ENCODE results near the gene ACAN.

The ACAN gene

DNA sequence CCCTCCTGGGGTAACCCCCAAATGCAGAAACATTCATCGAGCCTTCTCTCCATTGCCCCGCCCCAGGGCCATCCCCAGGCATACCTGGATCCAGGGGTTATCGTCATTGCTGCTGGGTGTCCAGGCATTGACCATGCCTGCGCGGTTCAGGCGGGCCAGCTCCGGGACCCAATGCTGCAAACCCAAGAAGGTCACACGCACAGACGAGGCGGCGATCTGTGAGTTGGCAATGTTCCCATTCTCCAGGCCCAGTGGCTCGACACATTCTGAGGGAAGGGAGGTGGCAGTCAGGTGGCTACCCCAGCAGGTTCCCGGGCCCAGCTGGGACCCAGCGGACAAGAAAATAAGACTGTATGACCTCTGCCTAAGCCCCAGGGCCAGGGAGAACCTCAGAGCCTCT lies 103.9 kb downstream of the ACAN start:
- CTCF ChIA-PET: interaction anchor here (1.2 to 11.4 kb wide), 7 partner anchors 10 to 250 kb away, joined by 3 to 176 read pairs (median 5); no protein-coding TSS in a partner anchor
- TF ChIP-seq, protein P1, sequence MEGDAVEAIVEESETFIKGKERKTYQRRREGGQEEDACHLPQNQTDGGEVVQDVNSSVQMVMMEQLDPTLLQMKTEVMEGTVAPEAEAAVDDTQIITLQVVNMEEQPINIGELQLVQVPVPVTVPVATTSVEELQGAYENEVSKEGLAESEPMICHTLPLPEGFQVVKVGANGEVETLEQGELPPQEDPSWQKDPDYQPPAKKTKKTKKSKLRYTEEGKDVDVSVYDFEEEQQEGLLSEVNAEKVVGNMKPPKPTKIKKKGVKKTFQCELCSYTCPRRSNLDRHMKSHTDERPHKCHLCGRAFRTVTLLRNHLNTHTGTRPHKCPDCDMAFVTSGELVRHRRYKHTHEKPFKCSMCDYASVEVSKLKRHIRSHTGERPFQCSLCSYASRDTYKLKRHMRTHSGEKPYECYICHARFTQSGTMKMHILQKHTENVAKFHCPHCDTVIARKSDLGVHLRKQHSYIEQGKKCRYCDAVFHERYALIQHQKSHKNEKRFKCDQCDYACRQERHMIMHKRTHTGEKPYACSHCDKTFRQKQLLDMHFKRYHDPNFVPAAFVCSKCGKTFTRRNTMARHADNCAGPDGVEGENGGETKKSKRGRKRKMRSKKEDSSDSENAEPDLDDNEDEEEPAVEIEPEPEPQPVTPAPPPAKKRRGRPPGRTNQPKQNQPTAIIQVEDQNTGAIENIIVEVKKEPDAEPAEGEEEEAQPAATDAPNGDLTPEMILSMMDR (IDR thresholded peaks at IDR 0.05; ENCODE audit: insufficient read depth, low read length, missing control alignments): no peak
- POLR2A ChIA-PET: interaction anchor here (3.2 kb wide), 1 partner anchor 82 kb away, joined by 16 read pairs; no protein-coding TSS in a partner anchor

DNA sequence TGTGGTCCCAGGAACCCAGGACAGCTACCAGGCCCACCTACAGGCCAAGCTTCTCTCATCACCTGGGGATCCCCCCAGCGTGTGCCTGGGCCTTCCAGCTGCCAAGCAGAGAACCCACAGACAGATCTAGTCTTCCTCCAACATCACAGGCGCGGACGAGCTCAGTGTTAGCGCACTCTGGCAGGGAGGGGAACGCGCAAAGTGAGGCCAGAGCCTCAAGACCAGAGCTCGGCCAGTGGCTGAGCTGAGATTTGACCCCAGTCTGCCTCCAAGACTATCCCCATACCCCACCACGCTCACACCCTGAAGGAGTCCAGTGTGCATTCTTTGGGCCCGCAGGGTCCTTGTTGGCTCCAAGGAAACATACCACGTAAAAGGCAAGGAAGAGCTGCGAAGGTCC lies 104.9 kb downstream of the ACAN start:
- POLR2A ChIA-PET: no interaction called here
- CTCF ChIA-PET: interaction anchor here (0.9 to 11.4 kb wide), 9 partner anchors 8 to 269 kb away, joined by 3 to 148 read pairs (median 5); no protein-coding TSS in a partner anchor

More for the DNA sequence above, 103.9 kb downstream of the ACAN start:
- no peak for DNase-seq (ENCODE audit: low read depth, low spot score)
- H3K4me3 ChIP-seq (ENCODE audit: low read depth, low read length): no peak overlapping the region

DNA sequence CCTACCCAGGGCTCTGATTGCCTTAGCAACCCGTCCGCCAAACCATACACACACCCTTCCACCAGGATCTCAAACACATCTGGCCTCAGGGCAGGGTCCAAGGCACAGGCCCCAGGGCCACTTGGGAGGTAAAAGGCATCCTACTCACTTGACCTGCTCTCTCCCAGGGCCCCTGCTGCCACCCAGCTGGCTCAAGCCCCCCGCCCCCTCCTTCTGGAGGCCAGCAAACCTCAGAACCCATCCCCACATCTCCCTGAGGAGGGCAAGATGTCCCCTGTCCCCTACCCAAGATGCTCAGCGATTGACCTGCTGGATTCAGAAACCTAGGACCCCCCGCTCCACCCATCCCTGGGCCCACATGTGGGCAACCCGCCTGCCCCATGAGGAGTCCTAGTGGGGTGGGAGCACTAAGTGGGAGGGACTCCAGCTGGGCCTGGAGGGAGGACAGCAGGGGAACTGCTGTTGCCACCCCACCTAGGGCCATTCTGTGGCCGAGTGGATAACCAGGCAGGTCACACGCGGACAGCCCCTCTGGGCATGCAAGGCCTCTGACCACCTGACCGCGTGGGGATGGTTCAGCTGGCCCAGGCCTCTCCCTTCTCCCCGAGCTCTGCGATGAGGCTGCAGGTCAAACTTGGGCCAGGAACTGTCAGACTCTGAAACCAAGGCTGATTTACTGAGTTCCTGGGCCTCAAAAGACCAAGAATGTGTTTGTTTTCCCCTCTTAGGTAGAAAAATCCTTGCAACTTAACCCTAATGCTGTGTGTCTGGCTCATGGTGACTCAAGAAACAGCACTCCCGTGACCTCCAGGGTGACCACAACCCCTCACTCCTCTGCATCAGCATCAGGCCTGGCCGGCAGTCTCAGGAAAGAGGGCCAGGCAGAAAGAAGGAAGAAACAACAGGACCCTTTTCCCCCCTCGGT lies 105.7 kb downstream of the ACAN start:
- POLR2A ChIA-PET: interaction anchor here (1.4 kb wide), 1 partner anchor 10 kb away, joined by 4 read pairs; no protein-coding TSS in a partner anchor
- CTCF ChIA-PET: interaction anchor here (1.1 to 11.4 kb wide), 7 partner anchors 10 to 269 kb away, joined by 3 to 148 read pairs (median 6); no protein-coding TSS in a partner anchor

More for the DNA sequence above, 104.9 kb downstream of the ACAN start:
- TF ChIP-seq, protein P1 (IDR thresholded peaks at IDR 0.05; ENCODE audit: insufficient read depth, low read length, missing control alignments): no peak
- peak overlapping the region; percentile 20; the same call in 1 of the 2 replicates for H3K4me3 ChIP-seq (ENCODE audit: low read depth, low read length)
- no peak for DNase-seq (ENCODE audit: low read depth, low spot score)

DNA sequence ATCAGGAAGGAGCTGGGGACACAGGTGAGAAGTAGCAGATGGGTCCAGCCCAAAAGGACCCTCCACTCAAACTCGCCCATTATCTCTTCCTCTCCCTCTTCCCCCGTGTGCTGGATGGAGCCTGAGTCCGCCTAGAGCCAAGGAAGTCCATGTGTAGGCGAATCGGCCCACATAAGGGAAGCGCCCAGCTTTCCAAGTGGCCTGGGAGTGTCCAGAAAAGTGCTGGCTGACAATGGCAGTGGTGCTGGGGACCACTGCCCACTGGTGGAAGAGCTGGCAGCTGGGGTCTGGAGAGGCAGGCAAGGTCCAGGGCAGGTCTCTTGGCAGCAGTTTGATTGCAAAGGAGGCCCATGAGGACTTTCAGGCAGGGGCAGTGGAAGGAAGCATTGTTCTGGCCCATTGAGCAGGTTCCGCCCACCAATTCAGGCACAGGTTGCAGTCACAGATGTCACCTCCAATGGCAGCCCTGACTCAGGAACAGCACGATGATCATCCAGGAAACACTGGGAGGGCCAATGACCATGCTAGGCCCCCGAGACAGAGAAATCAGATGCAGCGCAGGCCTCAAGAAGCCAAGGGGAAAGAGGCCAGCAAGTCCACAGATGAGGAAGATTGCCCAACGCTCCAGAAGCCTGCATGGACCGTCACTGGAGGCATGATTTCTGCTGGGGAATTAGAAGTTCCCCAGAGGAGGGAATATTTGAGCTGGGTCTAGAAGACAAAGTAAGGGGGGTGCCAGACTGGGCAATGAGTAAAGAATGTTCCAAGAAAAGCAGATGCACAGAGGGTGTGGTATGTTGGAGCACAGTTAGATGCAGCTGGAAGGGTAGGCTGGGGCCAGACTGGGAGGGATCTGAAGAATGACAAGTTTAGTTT lies 107.0 kb downstream of the ACAN start:
- DNase-seq (ENCODE audit: low read depth, low spot score): no peak
- ChIA-PET POLR2A (interaction anchor here (1.4 to 3.7 kb wide), 2 partner anchors 9 to 93 kb away, joined by 4 to 22 read pairs; no protein-coding TSS in a partner anchor), CTCF (interaction anchor here (1.1 to 11.4 kb wide), 11 partner anchors 8 to 268 kb away, joined by 3 to 148 read pairs (median 5); no protein-coding TSS in a partner anchor)
- peak overlapping the region; percentile 65 for H3K4me3 ChIP-seq (ENCODE audit: low read depth, low read length)
- TF ChIP-seq, protein P1 (IDR thresholded peaks at IDR 0.05; ENCODE audit: insufficient read depth, low read length, missing control alignments): no peak

More for the DNA sequence above, 105.7 kb downstream of the ACAN start:
- DNase-seq (ENCODE audit: low read depth, low spot score): no peak
- TF ChIP-seq, protein P1 (IDR thresholded peaks at IDR 0.05; ENCODE audit: insufficient read depth, low read length, missing control alignments): no peak
- H3K4me3 ChIP-seq (ENCODE audit: low read depth, low read length): peak overlapping the region; percentile 65

DNA sequence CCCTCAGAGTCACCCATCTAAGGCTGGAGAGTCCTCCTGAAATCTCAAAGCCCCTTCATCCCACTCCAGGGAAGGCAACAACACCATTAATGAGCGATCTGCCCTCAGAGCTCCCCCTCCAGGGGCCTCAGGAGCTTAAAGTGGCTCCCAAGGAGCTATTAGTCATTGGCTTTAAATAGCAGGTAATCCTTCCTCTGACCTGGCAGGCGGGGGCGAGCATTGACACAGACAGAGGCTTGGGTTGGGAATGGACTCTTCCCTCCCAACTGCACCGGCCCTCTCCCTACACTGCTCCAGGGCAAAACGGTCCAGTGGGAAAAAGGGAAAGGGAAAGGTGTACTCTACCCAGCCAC lies 108.5 kb downstream of the ACAN start:
- H3K4me3 ChIP-seq (ENCODE audit: low read depth, low read length): peak overlapping the region; percentile 65
- no peak for DNase-seq (ENCODE audit: low read depth, low spot score)
- TF ChIP-seq, protein P1 (IDR thresholded peaks at IDR 0.05; ENCODE audit: insufficient read depth, low read length, missing control alignments): no peak
- ChIA-PET CTCF (interaction anchor here (0.6 to 2.8 kb wide), 16 partner anchors 8 to 266 kb away, joined by 3 to 17 read pairs (median 4); no protein-coding TSS in a partner anchor), POLR2A (interaction anchor here (0.7 to 3.7 kb wide), 5 partner anchors 9 to 92 kb away, joined by 3 to 22 read pairs (median 5); no protein-coding TSS in a partner anchor)
